Measurements from ENCODE around the gene TNFAIP8.

Gene TNFAIP8

GRCh38 chr5:119374901-119375300 lies 19.1 kb downstream of the TNFAIP8 start:
- Histone ChIP-seq H4K12ac (ENCODE audit: low read depth, low read length) (no peak overlapping the region), H2AK5ac (ENCODE audit: low read length) (no peak overlapping the region), H3K4me3 (ENCODE audit: low read depth, low read length) (no peak overlapping the region), H3K4ac (ENCODE audit: low read depth, low read length) (no peak overlapping the region), H4K8ac (ENCODE audit: low read depth, low read length) (no peak overlapping the region), H3K9ac (ENCODE audit: low read length) (no peak overlapping the region), H2BK120ac (ENCODE audit: insufficient read depth, low read length, poor library complexity) (no peak overlapping the region), H3K18ac (ENCODE audit: low read length) (no peak overlapping the region), H3K4me2 (ENCODE audit: low read length) (no peak overlapping the region), H4K91ac (ENCODE audit: low read depth, low read length) (no peak overlapping the region), H3K14ac (ENCODE audit: low read length) (no peak overlapping the region), H3K79me2 (ENCODE audit: control insufficient read depth, insufficient read depth, low read length, poor library complexity) (peaks cover 1% of the 10 kb centered on the region), H2BK12ac (ENCODE audit: low read length) (no peak overlapping the region), H3K9me3 (ENCODE audit: insufficient read depth, low read depth, low read length) (no peaks in the 10 kb centered on the region), H2AFZ (ENCODE audit: insufficient read depth, low read length, poor library complexity) (no peak overlapping the region), H3K23ac (ENCODE audit: low read length) (no peak overlapping the region), H3K27ac (ENCODE audit: low read depth, low read length) (no peak overlapping the region), H3K36me3 (ENCODE audit: control insufficient read depth in 1 of 2, insufficient read depth in 2 of 2, low read length in 2 of 2) (peaks cover 0 to 3% of the 10 kb centered on the region in 2 experiments), H2BK5ac (ENCODE audit: low read depth, low read length, poor library complexity) (no peak overlapping the region), H3K79me1 (ENCODE audit: low read length) (no peaks in the 10 kb centered on the region), H3K4me1 (ENCODE audit: control insufficient read depth in 1 of 2, insufficient read depth in 2 of 2, low read length in 2 of 2) (peaks cover 0 to 1% of the 10 kb centered on the region in 2 experiments), H3K27me3 (ENCODE audit: insufficient read depth, low read length) (no peaks in the 10 kb centered on the region)
- no CpG with 5 or more reads among the region's 2 CpGs for WGBS (ENCODE audit: extremely low coverage, insufficient coverage, insufficient read length)
- no peak for DNase-seq

GRCh38 chr5:119377066-119377465 lies 21.2 kb downstream of the TNFAIP8 start:
- H3K4me1 ChIP-seq (ENCODE audit: control insufficient read depth in 1 of 2, insufficient read depth in 2 of 2, low read length in 2 of 2) = peaks cover 0 to 1% of the 10 kb centered on the region in 2 experiments
- H3K79me2 ChIP-seq (ENCODE audit: control insufficient read depth, insufficient read depth, low read length, poor library complexity) = peaks cover 1% of the 10 kb centered on the region
- H3K23ac ChIP-seq (ENCODE audit: low read length) = no peak overlapping the region
- H3K9ac ChIP-seq (ENCODE audit: low read length) = no peak overlapping the region
- no peak overlapping the region for H3K4ac ChIP-seq (ENCODE audit: low read depth, low read length)
- no peak overlapping the region for H4K8ac ChIP-seq (ENCODE audit: low read depth, low read length)
- no peak overlapping the region for H3K18ac ChIP-seq (ENCODE audit: low read length)
- no peak overlapping the region for H2BK12ac ChIP-seq (ENCODE audit: low read length)
- no peak overlapping the region for H2BK5ac ChIP-seq (ENCODE audit: low read depth, low read length, poor library complexity)
- no peak for DNase-seq
- no peak overlapping the region for H2BK120ac ChIP-seq (ENCODE audit: insufficient read depth, low read length, poor library complexity)
- H3K14ac ChIP-seq (ENCODE audit: low read length) = no peak overlapping the region
- H3K4me3 ChIP-seq (ENCODE audit: low read depth, low read length) = no peak overlapping the region
- no CpG with 5 or more reads among the region's 1 CpG for WGBS (ENCODE audit: extremely low coverage, insufficient coverage, insufficient read length)
- no peak overlapping the region for H3K4me2 ChIP-seq (ENCODE audit: low read length)
- H2AFZ ChIP-seq (ENCODE audit: insufficient read depth, low read length, poor library complexity) = no peak overlapping the region
- no peak overlapping the region for H3K27ac ChIP-seq (ENCODE audit: low read depth, low read length)
- no peaks in the 10 kb centered on the region for H3K79me1 ChIP-seq (ENCODE audit: low read length)
- H4K91ac ChIP-seq (ENCODE audit: low read depth, low read length) = no peak overlapping the region
- H3K27me3 ChIP-seq (ENCODE audit: insufficient read depth, low read length) = no peaks in the 10 kb centered on the region
- H3K36me3 ChIP-seq (ENCODE audit: control insufficient read depth in 1 of 2, insufficient read depth in 2 of 2, low read length in 2 of 2) = peaks cover 0 to 3% of the 10 kb centered on the region in 2 experiments
- no peaks in the 10 kb centered on the region for H3K9me3 ChIP-seq (ENCODE audit: insufficient read depth, low read depth, low read length)
- no peak overlapping the region for H4K12ac ChIP-seq (ENCODE audit: low read depth, low read length)
- no peak overlapping the region for H2AK5ac ChIP-seq (ENCODE audit: low read length)

- Histone ChIP-seq H3K14ac (ENCODE audit: low read length) (no peak overlapping the region), H2AK5ac (ENCODE audit: low read length) (no peak overlapping the region), H2BK12ac (ENCODE audit: low read length) (no peak overlapping the region), H2BK120ac (ENCODE audit: insufficient read depth, low read length, poor library complexity) (no peak overlapping the region), H4K91ac (ENCODE audit: low read depth, low read length) (no peak overlapping the region), H3K79me1 (ENCODE audit: low read length) (no peaks in the 10 kb centered on the region), H2AFZ (ENCODE audit: insufficient read depth, low read length, poor library complexity) (no peak overlapping the region), H4K8ac (ENCODE audit: low read depth, low read length) (no peak overlapping the region), H3K4ac (ENCODE audit: low read depth, low read length) (no peak overlapping the region), H3K36me3 (ENCODE audit: control insufficient read depth in 1 of 2, insufficient read depth in 2 of 2, low read length in 2 of 2) (peaks cover 0 to 3% of the 10 kb centered on the region in 2 experiments), H3K18ac (ENCODE audit: low read length) (no peak overlapping the region), H2BK5ac (ENCODE audit: low read depth, low read length, poor library complexity) (no peak overlapping the region), H3K23ac (ENCODE audit: low read length) (no peak overlapping the region), H3K27me3 (ENCODE audit: insufficient read depth, low read length) (no peaks in the 10 kb centered on the region), H3K27ac (ENCODE audit: low read depth, low read length) (no peak overlapping the region), H3K4me3 (ENCODE audit: low read depth, low read length) (no peak overlapping the region), H3K79me2 (ENCODE audit: control insufficient read depth, insufficient read depth, low read length, poor library complexity) (peaks cover 1% of the 10 kb centered on the region), H3K4me1 (ENCODE audit: control insufficient read depth in 1 of 2, insufficient read depth in 2 of 2, low read length in 2 of 2) (peaks cover 0 to 1% of the 10 kb centered on the region in 2 experiments), H4K12ac (ENCODE audit: low read depth, low read length) (no peak overlapping the region), H3K9ac (ENCODE audit: low read length) (no peak overlapping the region), H3K4me2 (ENCODE audit: low read length) (no peak overlapping the region), H3K9me3 (ENCODE audit: insufficient read depth, low read depth, low read length) (no peaks in the 10 kb centered on the region)
- no peak for DNase-seq
- no CpG with 5 or more reads among the region's 3 CpGs for WGBS (ENCODE audit: extremely low coverage, insufficient coverage, insufficient read length)
Measured at GRCh38 chr5:119378075-119378700, 22.4 kb downstream of the TNFAIP8 start.

- no CpG with 5 or more reads among the region's 2 CpGs for WGBS (ENCODE audit: extremely low coverage, insufficient coverage, insufficient read length)
- H3K14ac ChIP-seq (ENCODE audit: low read length) = no peak overlapping the region
- no peak overlapping the region for H2AFZ ChIP-seq (ENCODE audit: insufficient read depth, low read length, poor library complexity)
- no peak overlapping the region for H2BK12ac ChIP-seq (ENCODE audit: low read length)
- no peaks in the 10 kb centered on the region for H3K27me3 ChIP-seq (ENCODE audit: insufficient read depth, low read length)
- no peak overlapping the region for H3K23ac ChIP-seq (ENCODE audit: low read length)
- no peak overlapping the region for H2BK5ac ChIP-seq (ENCODE audit: low read depth, low read length, poor library complexity)
- H3K18ac ChIP-seq (ENCODE audit: low read length) = no peak overlapping the region
- H3K27ac ChIP-seq (ENCODE audit: low read depth, low read length) = no peak overlapping the region
- H3K36me3 ChIP-seq (ENCODE audit: control insufficient read depth in 1 of 2, insufficient read depth in 2 of 2, low read length in 2 of 2) = peaks cover 0 to 3% of the 10 kb centered on the region in 2 experiments
- H4K12ac ChIP-seq (ENCODE audit: low read depth, low read length) = no peak overlapping the region
- H2BK120ac ChIP-seq (ENCODE audit: insufficient read depth, low read length, poor library complexity) = no peak overlapping the region
- no peak overlapping the region for H2AK5ac ChIP-seq (ENCODE audit: low read length)
- H3K9ac ChIP-seq (ENCODE audit: low read length) = no peak overlapping the region
- H3K4me1 ChIP-seq (ENCODE audit: control insufficient read depth in 1 of 2, insufficient read depth in 2 of 2, low read length in 2 of 2) = peaks cover 0 to 1% of the 10 kb centered on the region in 2 experiments
- H3K4ac ChIP-seq (ENCODE audit: low read depth, low read length) = no peak overlapping the region
- no peaks in the 10 kb centered on the region for H3K9me3 ChIP-seq (ENCODE audit: insufficient read depth, low read depth, low read length)
- no peak overlapping the region for H4K91ac ChIP-seq (ENCODE audit: low read depth, low read length)
- H3K4me3 ChIP-seq (ENCODE audit: low read depth, low read length) = no peak overlapping the region
- peaks cover 1% of the 10 kb centered on the region for H3K79me2 ChIP-seq (ENCODE audit: control insufficient read depth, insufficient read depth, low read length, poor library complexity)
- no peaks in the 10 kb centered on the region for H3K79me1 ChIP-seq (ENCODE audit: low read length)
- H3K4me2 ChIP-seq (ENCODE audit: low read length) = no peak overlapping the region
- H4K8ac ChIP-seq (ENCODE audit: low read depth, low read length) = no peak overlapping the region
- DNase-seq = peak in 1 of 2 donors; percentile 29
Measured at GRCh38 chr5:119379096-119379495, 23.3 kb downstream of the TNFAIP8 start.
